ENCODE results near the gene EMC9.

The EMC9 gene

DNA sequence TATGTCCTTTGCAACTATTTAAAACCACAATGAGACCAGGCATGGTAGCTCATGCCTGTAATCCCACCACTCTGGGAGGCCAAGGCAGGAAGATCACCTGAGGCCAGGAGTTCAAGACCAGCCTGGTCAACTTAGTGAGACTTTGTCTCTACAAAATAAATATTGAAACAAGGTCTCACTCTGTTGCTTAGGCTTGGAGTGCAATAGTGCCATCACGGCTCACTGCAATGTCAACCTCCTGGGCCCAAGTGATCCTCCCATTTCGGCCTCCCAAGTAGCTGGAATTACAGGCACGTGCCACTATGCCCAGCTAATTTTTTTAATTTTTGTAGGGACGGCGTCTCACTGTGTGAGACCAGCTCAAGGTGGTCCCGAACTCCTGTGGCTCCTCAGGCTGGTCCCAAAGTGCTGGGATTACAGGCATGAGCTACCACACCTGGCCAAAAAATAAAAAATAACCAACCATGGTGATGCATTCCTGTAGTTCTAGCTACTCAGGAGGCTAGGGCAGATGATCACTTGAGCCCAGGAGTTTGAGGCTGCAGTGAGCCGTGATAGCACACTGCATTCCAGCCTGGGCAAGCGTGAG lies 11.9 kb downstream of the EMC9 start:
- H3K36me3 ChIP-seq (ENCODE audit: control insufficient read depth, low read length), result no peaks in the 10 kb centered on the region
- TF ChIP-seq, protein P1, sequence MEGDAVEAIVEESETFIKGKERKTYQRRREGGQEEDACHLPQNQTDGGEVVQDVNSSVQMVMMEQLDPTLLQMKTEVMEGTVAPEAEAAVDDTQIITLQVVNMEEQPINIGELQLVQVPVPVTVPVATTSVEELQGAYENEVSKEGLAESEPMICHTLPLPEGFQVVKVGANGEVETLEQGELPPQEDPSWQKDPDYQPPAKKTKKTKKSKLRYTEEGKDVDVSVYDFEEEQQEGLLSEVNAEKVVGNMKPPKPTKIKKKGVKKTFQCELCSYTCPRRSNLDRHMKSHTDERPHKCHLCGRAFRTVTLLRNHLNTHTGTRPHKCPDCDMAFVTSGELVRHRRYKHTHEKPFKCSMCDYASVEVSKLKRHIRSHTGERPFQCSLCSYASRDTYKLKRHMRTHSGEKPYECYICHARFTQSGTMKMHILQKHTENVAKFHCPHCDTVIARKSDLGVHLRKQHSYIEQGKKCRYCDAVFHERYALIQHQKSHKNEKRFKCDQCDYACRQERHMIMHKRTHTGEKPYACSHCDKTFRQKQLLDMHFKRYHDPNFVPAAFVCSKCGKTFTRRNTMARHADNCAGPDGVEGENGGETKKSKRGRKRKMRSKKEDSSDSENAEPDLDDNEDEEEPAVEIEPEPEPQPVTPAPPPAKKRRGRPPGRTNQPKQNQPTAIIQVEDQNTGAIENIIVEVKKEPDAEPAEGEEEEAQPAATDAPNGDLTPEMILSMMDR (IDR thresholded peaks at IDR 0.05; ENCODE audit: low read depth, low read length, poor library complexity, severe bottlenecking), result no peak
- no peak for TF ChIP-seq EZH2phosphoT487 (IDR thresholded peaks at IDR 0.05; ENCODE audit: borderline replicate concordance, low read length)
- no peak overlapping the region for H3K27ac ChIP-seq (ENCODE audit: low read depth, low read length)
- H3K4me3 ChIP-seq (ENCODE audit: low read length), result no peak overlapping the region
- H3K4me2 ChIP-seq (ENCODE audit: low read length), result no peak overlapping the region
- no peaks in the 10 kb centered on the region for H3K27me3 ChIP-seq (ENCODE audit: control insufficient read depth, low read length)
- H3K79me2 ChIP-seq (ENCODE audit: control insufficient read depth, low read length), result no peaks in the 10 kb centered on the region
- H3K9me2 ChIP-seq (replicated peaks; ENCODE audit: control insufficient read depth, low read length), result no peaks in the 10 kb centered on the region
- peaks cover 11% of the 10 kb centered on the region for H3F3A ChIP-seq (ENCODE audit: control insufficient read depth, insufficient read depth)
- H3K9me3 ChIP-seq (ENCODE audit: control insufficient read depth, insufficient read depth, low read length), result no peaks in the 10 kb centered on the region
- peaks cover 15% of the 10 kb centered on the region for H3K4me1 ChIP-seq (ENCODE audit: control insufficient read depth, low read length)
- no peaks in the 10 kb centered on the region for H4K20me1 ChIP-seq (ENCODE audit: control insufficient read depth, insufficient read depth, low read depth, low read length)

DNA sequence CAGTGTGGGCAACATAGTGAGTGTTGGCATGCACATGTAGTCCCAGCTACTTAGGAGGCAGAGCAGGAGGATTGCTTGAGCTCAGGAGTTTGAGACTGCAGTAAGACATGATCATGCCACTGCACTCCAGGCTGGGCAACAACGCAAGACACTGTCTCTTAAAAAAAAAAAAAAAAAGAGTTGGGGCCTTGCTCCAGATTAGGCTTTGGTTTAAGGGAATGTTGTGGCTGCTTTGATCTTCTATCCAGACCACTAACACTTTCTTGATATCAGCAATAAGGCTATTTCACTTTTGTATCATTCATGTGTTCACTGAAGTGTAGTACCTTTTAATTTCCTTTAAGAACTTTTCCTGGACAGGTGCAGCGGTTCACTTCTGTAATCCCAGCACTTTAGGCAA lies 13.7 kb downstream of the EMC9 start:
- Histone ChIP-seq H3F3A (ENCODE audit: control insufficient read depth, insufficient read depth) (peaks cover 11% of the 10 kb centered on the region; the same call in 1 of the 2 replicates), H3K79me2 (ENCODE audit: control insufficient read depth, low read length) (no peaks in the 10 kb centered on the region), H3K4me3 (ENCODE audit: low read length) (no peak overlapping the region), H3K4me2 (ENCODE audit: low read length) (peak overlapping the region; percentile 28), H3K9me3 (ENCODE audit: control insufficient read depth, insufficient read depth, low read length) (no peaks in the 10 kb centered on the region), H3K36me3 (ENCODE audit: control insufficient read depth, low read length) (peaks cover 11% of the 10 kb centered on the region; the same call in 1 of the 2 replicates), H3K4me1 (ENCODE audit: control insufficient read depth, low read length) (peaks cover 15% of the 10 kb centered on the region), H3K27me3 (ENCODE audit: control insufficient read depth, low read length) (no peaks in the 10 kb centered on the region), H3K27ac (ENCODE audit: low read depth, low read length) (no peak overlapping the region), H3K9me2 (replicated peaks; ENCODE audit: control insufficient read depth, low read length) (no peaks in the 10 kb centered on the region), H4K20me1 (ENCODE audit: control insufficient read depth, insufficient read depth, low read depth, low read length) (no peaks in the 10 kb centered on the region)
- no peak for TF ChIP-seq EZH2phosphoT487 (IDR thresholded peaks at IDR 0.05; ENCODE audit: borderline replicate concordance, low read length)
- TF ChIP-seq, protein P1 (IDR thresholded peaks at IDR 0.05; ENCODE audit: low read depth, low read length, poor library complexity, severe bottlenecking), result no peak

DNA sequence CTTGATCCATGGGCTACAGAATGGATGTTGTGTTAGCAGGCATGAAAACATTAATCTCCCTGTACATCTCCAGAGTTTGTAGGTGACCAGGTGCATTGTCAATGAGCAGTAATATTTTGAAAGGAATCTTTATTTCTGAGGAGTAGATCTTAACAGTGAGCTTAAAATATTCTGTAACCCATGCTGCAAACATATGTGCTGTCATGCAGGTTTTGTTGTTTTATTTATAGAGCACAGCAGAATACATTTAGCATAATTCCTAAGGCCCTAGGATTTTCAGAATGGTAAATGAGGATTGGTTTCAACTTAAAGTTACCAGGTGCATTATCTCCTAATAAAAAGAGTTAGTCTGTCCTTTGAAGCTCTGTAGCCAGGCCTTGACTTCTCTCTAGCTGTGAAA lies 14.5 kb downstream of the EMC9 start:
- no peaks in the 10 kb centered on the region for H3K9me2 ChIP-seq (replicated peaks; ENCODE audit: control insufficient read depth, low read length)
- H3K9me3 ChIP-seq (ENCODE audit: control insufficient read depth, insufficient read depth, low read length), result no peaks in the 10 kb centered on the region
- H3F3A ChIP-seq (ENCODE audit: control insufficient read depth, insufficient read depth), result peaks cover 11% of the 10 kb centered on the region; the same call in 1 of the 2 replicates
- H3K79me2 ChIP-seq (ENCODE audit: control insufficient read depth, low read length), result no peaks in the 10 kb centered on the region
- no peaks in the 10 kb centered on the region for H4K20me1 ChIP-seq (ENCODE audit: control insufficient read depth, insufficient read depth, low read depth, low read length)
- H3K27me3 ChIP-seq (ENCODE audit: control insufficient read depth, low read length), result no peaks in the 10 kb centered on the region
- H3K4me3 ChIP-seq (ENCODE audit: low read length), result no peak overlapping the region
- peaks cover 15% of the 10 kb centered on the region for H3K4me1 ChIP-seq (ENCODE audit: control insufficient read depth, low read length)
- no peak overlapping the region for H3K27ac ChIP-seq (ENCODE audit: low read depth, low read length)
- TF ChIP-seq EZH2phosphoT487 (IDR thresholded peaks at IDR 0.05; ENCODE audit: borderline replicate concordance, low read length), result no peak
- TF ChIP-seq, protein P1 (IDR thresholded peaks at IDR 0.05; ENCODE audit: low read depth, low read length, poor library complexity, severe bottlenecking), result no peak
- no peak overlapping the region for H3K4me2 ChIP-seq (ENCODE audit: low read length)
- peaks cover 14% of the 10 kb centered on the region; the same call in 1 of the 2 replicates for H3K36me3 ChIP-seq (ENCODE audit: control insufficient read depth, low read length)

Data from DOHH2 (cell line).